ENCODE results near the gene RGS2. TPM values are rescaled to one million over a fixed set of nuclear protein-coding genes. Genes with fewer than 3 reads are reported as not detected.

The RGS2 gene
- total RNA-seq, 1 donor from 2014 or later, result 11.9 TPM

DNA sequence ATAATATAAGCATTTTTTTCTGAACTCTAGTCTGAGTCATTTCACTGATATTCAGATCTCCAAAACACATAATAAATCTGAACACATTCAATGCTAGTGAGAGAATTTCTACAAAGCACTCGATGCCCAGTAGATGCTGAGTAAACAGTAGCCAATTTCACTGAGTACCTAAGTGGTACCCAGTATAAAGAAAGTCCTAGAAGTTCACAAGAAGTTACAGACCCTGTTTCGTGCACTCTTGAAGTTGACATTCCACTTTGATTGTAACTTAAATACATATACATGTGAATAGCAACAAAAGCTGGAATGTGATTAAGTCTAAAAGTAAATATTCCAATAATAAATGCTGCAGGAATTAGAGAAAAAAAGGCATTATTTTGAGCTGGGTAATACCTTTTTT, 33.2 kb upstream of the RGS2 start:
- Histone ChIP-seq H3K9me3 (peaks cover 0 to 6% of the 10 kb centered on the region in 2 donors), H3K4me1 (no peaks in the 10 kb centered on the region), H3K27me3 (no peaks in the 10 kb centered on the region), H3K36me3 (no peaks in the 10 kb centered on the region), H3K4me3 (no peak overlapping the region), H3K27ac (no peak overlapping the region)
- intact Hi-C loops (cut with DNase I), result no loop called here
- no peak for DNase-seq (ENCODE audit: low spot score in 2 of 2)
- TF ChIP-seq, protein P1, sequence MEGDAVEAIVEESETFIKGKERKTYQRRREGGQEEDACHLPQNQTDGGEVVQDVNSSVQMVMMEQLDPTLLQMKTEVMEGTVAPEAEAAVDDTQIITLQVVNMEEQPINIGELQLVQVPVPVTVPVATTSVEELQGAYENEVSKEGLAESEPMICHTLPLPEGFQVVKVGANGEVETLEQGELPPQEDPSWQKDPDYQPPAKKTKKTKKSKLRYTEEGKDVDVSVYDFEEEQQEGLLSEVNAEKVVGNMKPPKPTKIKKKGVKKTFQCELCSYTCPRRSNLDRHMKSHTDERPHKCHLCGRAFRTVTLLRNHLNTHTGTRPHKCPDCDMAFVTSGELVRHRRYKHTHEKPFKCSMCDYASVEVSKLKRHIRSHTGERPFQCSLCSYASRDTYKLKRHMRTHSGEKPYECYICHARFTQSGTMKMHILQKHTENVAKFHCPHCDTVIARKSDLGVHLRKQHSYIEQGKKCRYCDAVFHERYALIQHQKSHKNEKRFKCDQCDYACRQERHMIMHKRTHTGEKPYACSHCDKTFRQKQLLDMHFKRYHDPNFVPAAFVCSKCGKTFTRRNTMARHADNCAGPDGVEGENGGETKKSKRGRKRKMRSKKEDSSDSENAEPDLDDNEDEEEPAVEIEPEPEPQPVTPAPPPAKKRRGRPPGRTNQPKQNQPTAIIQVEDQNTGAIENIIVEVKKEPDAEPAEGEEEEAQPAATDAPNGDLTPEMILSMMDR (IDR thresholded peaks at IDR 0.05), result no peak

DNA sequence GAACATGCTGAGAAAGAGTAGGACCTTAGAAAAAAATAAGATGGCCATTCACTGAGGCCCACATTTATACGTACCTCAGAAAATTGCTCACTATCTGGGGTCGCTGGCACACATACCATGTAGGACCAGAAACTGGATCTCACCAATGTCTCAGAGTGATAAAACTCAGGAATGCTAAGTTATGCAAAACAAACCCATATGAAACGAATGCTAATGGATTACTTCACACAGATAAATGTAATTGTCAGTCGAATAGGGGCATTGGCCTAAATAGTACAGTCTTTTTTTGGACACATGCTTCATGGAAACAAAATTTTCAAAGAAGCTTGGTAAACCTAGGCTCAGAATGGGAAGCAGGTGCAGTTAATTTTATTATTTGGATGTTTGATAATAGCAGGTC, 32.6 kb upstream of the RGS2 start:
- Histone ChIP-seq H3K36me3 (no peaks in the 10 kb centered on the region), H3K4me1 (no peaks in the 10 kb centered on the region), H3K4me3 (no peak overlapping the region), H3K9me3 (peaks cover 0 to 6% of the 10 kb centered on the region in 2 donors), H3K27ac (no peak overlapping the region), H3K27me3 (no peaks in the 10 kb centered on the region)
- TF ChIP-seq, protein P1 (IDR thresholded peaks at IDR 0.05), result no peak
- intact Hi-C loops (cut with DNase I), result no loop called here
- no peak for DNase-seq (ENCODE audit: low spot score in 2 of 2)

DNA sequence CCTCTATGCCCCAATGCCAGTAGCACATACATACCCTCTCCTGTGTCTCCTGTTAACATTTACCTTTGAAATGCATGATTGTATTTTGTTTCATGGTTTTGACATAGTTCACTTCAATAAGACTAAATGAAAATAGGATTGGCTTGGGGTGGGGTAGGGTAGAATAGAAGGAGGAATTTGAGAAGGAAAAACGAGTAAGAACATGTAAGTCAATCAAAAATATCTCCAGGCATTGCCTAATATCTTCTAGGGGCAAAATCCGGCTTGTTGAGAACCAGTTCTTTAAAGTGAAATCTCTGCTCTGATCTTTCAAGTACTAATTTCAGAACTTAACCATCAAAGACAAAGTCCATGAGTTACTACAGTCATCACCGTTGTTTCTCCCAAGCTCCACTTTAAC, 31.8 kb upstream of the RGS2 start:
- Histone ChIP-seq H3K4me3 (no peak overlapping the region), H3K4me1 (no peaks in the 10 kb centered on the region), H3K27ac (no peak overlapping the region), H3K36me3 (no peaks in the 10 kb centered on the region), H3K9me3 (peaks cover 0 to 6% of the 10 kb centered on the region in 2 donors), H3K27me3 (no peaks in the 10 kb centered on the region)
- TF ChIP-seq, protein P1 (IDR thresholded peaks at IDR 0.05), result no peak
- intact Hi-C loops (cut with DNase I), result no loop called here
- no peak for DNase-seq (ENCODE audit: low spot score in 2 of 2)

DNA sequence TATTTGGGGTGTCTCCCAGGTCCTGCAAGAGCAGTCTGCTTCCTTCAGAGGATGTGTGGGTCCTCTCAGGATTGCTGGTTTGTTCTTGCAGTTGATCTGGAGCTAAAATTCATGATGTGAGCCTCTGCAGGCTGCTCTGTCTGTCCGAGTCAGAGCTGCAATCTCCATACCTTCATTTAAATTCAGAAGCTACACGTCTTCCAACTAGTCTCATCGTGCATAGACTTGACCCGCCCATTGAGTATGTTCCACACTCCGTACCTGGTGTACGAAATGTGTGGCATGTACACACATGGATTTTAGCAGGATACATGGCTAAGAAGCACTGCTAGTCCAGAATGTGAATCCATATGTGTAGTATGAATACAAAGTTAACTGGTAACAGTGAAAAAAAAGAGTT, 25.0 kb upstream of the RGS2 start:
- intact Hi-C loops (cut with DNase I), result no loop called here
- H3K27ac ChIP-seq, result no peak overlapping the region
- peaks cover 0 to 3% of the 10 kb centered on the region in 2 donors for H3K4me1 ChIP-seq

DNA sequence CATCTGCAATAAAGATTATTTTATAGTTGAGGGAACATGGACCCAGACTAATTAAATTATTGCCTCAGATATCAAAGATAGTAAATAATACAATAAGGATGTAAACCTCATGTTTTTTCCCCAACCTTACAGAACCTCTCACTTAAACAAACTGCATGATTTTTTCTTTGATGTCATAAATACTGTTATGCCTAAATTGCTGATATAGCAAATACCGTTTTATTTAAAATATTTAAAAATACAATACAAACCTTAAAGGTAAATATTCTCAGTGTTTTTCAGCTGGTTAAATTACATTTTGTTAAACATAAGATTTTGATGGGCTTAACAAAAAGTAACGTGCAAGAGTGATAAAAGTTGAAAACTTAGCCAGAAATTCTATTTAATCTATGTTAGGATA, 24.4 kb upstream of the RGS2 start:
- H3K4me1 ChIP-seq, result peaks cover 0 to 3% of the 10 kb centered on the region in 2 donors
- intact Hi-C loops (cut with DNase I), result no loop called here
- H3K9me3 ChIP-seq, result peaks cover 0 to 6% of the 10 kb centered on the region in 2 donors
- H3K36me3 ChIP-seq, result no peaks in the 10 kb centered on the region
- H3K4me3 ChIP-seq, result no peak overlapping the region
- TF ChIP-seq, protein P1 (IDR thresholded peaks at IDR 0.05), result no peak
- no peak for DNase-seq (ENCODE audit: low spot score in 2 of 2)
- no peaks in the 10 kb centered on the region for H3K27me3 ChIP-seq
- no peak overlapping the region for H3K27ac ChIP-seq

More for the DNA sequence above, 25.0 kb upstream of the RGS2 start:
- Histone ChIP-seq H3K27me3 (no peaks in the 10 kb centered on the region), H3K4me3 (no peak overlapping the region), H3K9me3 (peaks cover 0 to 6% of the 10 kb centered on the region in 2 donors), H3K36me3 (no peaks in the 10 kb centered on the region)
- TF ChIP-seq, protein P1 (IDR thresholded peaks at IDR 0.05), result no peak
- DNase-seq (ENCODE audit: low spot score in 2 of 2), result no peak

DNA sequence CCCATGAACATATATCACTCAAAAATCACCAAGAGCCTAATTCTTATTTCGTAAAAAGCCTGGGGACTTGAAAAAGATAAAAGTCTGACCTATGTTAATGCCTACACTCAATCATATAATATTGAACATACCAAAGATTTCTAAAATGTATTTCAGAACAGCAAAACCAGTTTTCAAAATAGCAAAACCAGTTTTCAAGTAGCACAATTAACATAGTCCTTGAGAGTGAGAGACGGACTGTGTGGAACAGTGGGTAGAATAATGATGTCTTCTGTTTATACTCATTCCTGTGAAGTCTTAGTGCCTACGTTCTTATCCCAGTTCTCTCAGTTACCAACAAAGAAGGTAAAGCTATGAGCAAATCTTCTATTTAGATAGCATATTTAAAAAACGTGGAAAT, 22.3 kb upstream of the RGS2 start:
- Histone ChIP-seq H3K36me3 (no peaks in the 10 kb centered on the region), H3K27ac (no peak overlapping the region), H3K27me3 (no peaks in the 10 kb centered on the region), H3K4me3 (no peak overlapping the region), H3K4me1 (peaks cover 0 to 3% of the 10 kb centered on the region in 2 donors), H3K9me3 (no peaks in the 10 kb centered on the region)
- intact Hi-C loops (cut with DNase I), result no loop called here
- DNase-seq (ENCODE audit: low spot score in 2 of 2), result no peak
- TF ChIP-seq, protein P1 (IDR thresholded peaks at IDR 0.05), result no peak
